Body of pancreas (tissue), 4 donors: Measurements from ENCODE around the gene GREM1. TPM values are rescaled to one million over a fixed set of nuclear protein-coding genes. Genes with fewer than 3 reads are reported as not detected.

Experiments
- ATAC-seq: fragments of 150-250 bp; one replicate; pipeline ENCODE4 v1.9.1; 2016
- DNase-seq, 4 donors: peaks; one replicate each; pipeline ENCODE4 v3.0.0-alpha.2; 2019
- H3K27ac ChIP-seq, 4 donors: fragments of 200-600 bp; sonication (generic); 1 replicate in 3 of 4; 2 replicates in 1 of 4; pipeline versions ENCODE4 v1.5.1 to v1.6.1; 2016 to 2019; ENCODE audit warnings: mild to moderate bottlenecking in 1 of 4, mixed read lengths in 1 of 4, moderate library complexity in 1 of 4
- H3K27me3 ChIP-seq, 2 donors: fragments of 200-600 bp; sonication (generic); one replicate each; pipeline ENCODE4 v1.6.0; 2016; ENCODE audit warnings: mild to moderate bottlenecking in 1 of 2
- H3K36me3 ChIP-seq, 2 donors: fragments of 200-600 bp; sonication (generic); replicated peaks in 1 of 2; 2 replicates each; pipeline ENCODE4 v1.5.1; 2016; ENCODE audit warnings: low read depth in 2 of 2; ENCODE audit not compliant: insufficient read depth in 1 of 2
- H3K4me1 ChIP-seq: fragments of 200-600 bp; sonication (generic); one replicate; pipeline ENCODE4 v1.6.0; 2016
- H3K4me3 ChIP-seq, 2 donors: fragments of 200-600 bp; sonication (generic); 1 replicate in 1 of 2; 2 replicates in 1 of 2; pipeline ENCODE4 v1.5.1; 2016 to 2019
- H3K9me3 ChIP-seq, 3 donors: fragments of 200-600 bp; sonication (generic); 1 replicate in 2 of 3; 2 replicates in 1 of 3; pipeline ENCODE4 v1.5.1; 2016
- CTCF ChIP-seq, 7 experiments: fragments of 450-650 bp in 4 of 7; fragments of 200-600 bp in 3 of 7; sonication (generic) in 3 of 7; IDR thresholded peaks; one replicate each; pipeline ENCODE4 v1.5.1; 2016 to 2019; ENCODE audit warnings: antibody characterized with exemption in 7 of 7
- POLR2A ChIP-seq, 3 donors: fragments of 450-650 bp; IDR thresholded peaks; one replicate each; pipeline ENCODE4 v1.6.1; 2016; ENCODE audit warnings: antibody characterized with exemption in 3 of 3, mild to moderate bottlenecking in 2 of 3
- WGBS, 2 donors: methylation state at CpG; one replicate each; pipeline ENCODE4 v1.1.5; 2017; 5-methylcytosine and 5-hydroxymethylcytosine counted together
- intact Hi-C: fragments of 100-400 bp; cut with DNase I; formaldehyde crosslinking; loops from one replicate; pipeline ENCODE4 v1.15.1; 2023
- total RNA-seq, 2 donors: library from RNA; depleted of rRNA; stranded (reverse); fragments of >200 nt; gene quantifications; one replicate each; pipeline ENCODE4 v1.1.0, GENCODE V29; 2016

The GREM1 gene
- total RNA-seq, 2 donors from 2014 or later = under 0.01 to 6.5 TPM

- ATAC-seq = no peak
- Histone ChIP-seq H3K4me3 (no peak overlapping the region), H3K9me3 (no peaks in the 10 kb centered on the region), H3K27me3 (no peaks in the 10 kb centered on the region), H3K4me1 (peaks cover 18% of the 10 kb centered on the region), H3K36me3 (no peaks in the 10 kb centered on the region), H3K27ac (no peak overlapping the region)
- no peak for DNase-seq
- 75 to 81% methylated on average over 4 to 5 of the region's 5 CpGs for WGBS, 2 donors
- intact Hi-C loops = no loop called here
- TF ChIP-seq CTCF (IDR thresholded peaks at IDR 0.05) = no peak
- TF ChIP-seq POLR2A (IDR thresholded peaks at IDR 0.05) = no peak
These were observed 18.9 kb upstream of the GREM1 start for GRCh38 chr15:32698773-32699390.

GRCh38 chr15:32700501-32701150 is 17.2 kb upstream of the GREM1 start:
- Histone ChIP-seq H3K4me3 (no peak overlapping the region), H3K9me3 (no peaks in the 10 kb centered on the region), H3K27ac (peak overlapping the region in 2 of 4 donors; percentile 49 to 50), H3K36me3 (no peaks in the 10 kb centered on the region), H3K4me1 (peaks cover 18% of the 10 kb centered on the region), H3K27me3 (no peaks in the 10 kb centered on the region)
- TF ChIP-seq CTCF (IDR thresholded peaks at IDR 0.05) = no peak
- no peak for TF ChIP-seq POLR2A (IDR thresholded peaks at IDR 0.05)
- ATAC-seq = peak; percentile 90
- intact Hi-C loops = loop anchor here (10.0 kb wide), 1 partner anchor 56 kb away; the partner anchor contains the start of gene SCG5
- peak; percentile 57 to 74 (median 70) for DNase-seq
- WGBS, 2 donors = 48 to 58% methylated on average over 14 of the region's 14 CpGs

- no peaks in the 10 kb centered on the region for H3K9me3 ChIP-seq
- no peaks in the 10 kb centered on the region for H3K36me3 ChIP-seq
- H3K27ac ChIP-seq = no peak overlapping the region
- ATAC-seq (no peak), DNase-seq (no peak)
- H3K4me3 ChIP-seq = no peak overlapping the region
- no peaks in the 10 kb centered on the region for H3K27me3 ChIP-seq
- peaks cover 18% of the 10 kb centered on the region for H3K4me1 ChIP-seq
- WGBS, 2 donors = 62 to 67% methylated on average over 3 of the region's 3 CpGs
- TF ChIP-seq POLR2A (IDR thresholded peaks at IDR 0.05) (no peak), CTCF (IDR thresholded peaks at IDR 0.05) (no peak)
- intact Hi-C loops = loop anchor here (10.0 kb wide), 1 partner anchor 57 kb away; the partner anchor contains the start of gene SCG5
These were observed 15.9 kb upstream of the GREM1 start for GRCh38 chr15:32701863-32702262.

- 60 to 62% methylated on average over 8 of the region's 8 CpGs for WGBS, 2 donors
- TF ChIP-seq POLR2A (IDR thresholded peaks at IDR 0.05) (no peak), CTCF (IDR thresholded peaks at IDR 0.05) (no peak)
- intact Hi-C loops = loop anchor here (10.0 kb wide), 1 partner anchor 60 kb away; the partner anchor contains the start of gene SCG5
- Histone ChIP-seq H3K4me3 (no peak overlapping the region), H3K36me3 (no peaks in the 10 kb centered on the region), H3K27me3 (no peaks in the 10 kb centered on the region), H3K4me1 (peaks cover 25% of the 10 kb centered on the region), H3K9me3 (no peaks in the 10 kb centered on the region), H3K27ac (no peak overlapping the region)
- DNase-seq = no peak
- no peak for ATAC-seq
These were observed 13.3 kb upstream of the GREM1 start for GRCh38 chr15:32704395-32704981.
